H9 (cell line): Measurements from ENCODE around the gene REXO2. TPM values are rescaled to one million over a fixed set of nuclear protein-coding genes. Genes with fewer than 3 reads are reported as not detected.
A peak's percentile ranks its signal among the peaks of the same experiment; 100 is the strongest.

Experiments
- DNase-seq: peaks from one replicate; pipeline ENCODE4 v3.0.0-alpha.2; 2017
- H2AFZ ChIP-seq: one replicate; pipeline ENCODE4 v1.6.1; 2013; ENCODE audit warnings: mild to moderate bottlenecking, low read length, control low read depth, moderate library complexity
- H2AK5ac ChIP-seq: 2 replicates; pipeline ENCODE4 v1.6.1; 2013; ENCODE audit warnings: low read length, control low read depth, mixed read lengths; ENCODE audit not compliant: insufficient read length
- H2BK120ac ChIP-seq: one replicate; pipeline ENCODE4 v1.6.1; 2013; ENCODE audit warnings: low read depth, mild to moderate bottlenecking, low read length, control low read depth, inconsistent platforms; ENCODE audit not compliant: poor library complexity, severe bottlenecking
- H2BK12ac ChIP-seq: 2 replicates; pipeline ENCODE4 v1.6.1; 2013; ENCODE audit warnings: low read length, control low read depth, mixed read lengths, low read depth; ENCODE audit not compliant: insufficient read length
- H2BK15ac ChIP-seq: 2 replicates; pipeline ENCODE4 v1.6.1; 2013; ENCODE audit warnings: low read depth, low read length, control low read depth
- H2BK20ac ChIP-seq: one replicate; pipeline ENCODE4 v1.6.1; 2013; ENCODE audit warnings: low read depth, mild to moderate bottlenecking, low read length, control low read depth, inconsistent platforms; ENCODE audit not compliant: poor library complexity, severe bottlenecking
- H2BK5ac ChIP-seq: 2 replicates; pipeline ENCODE4 v1.6.1; 2013; ENCODE audit warnings: low read length, control low read depth, mixed read lengths; ENCODE audit not compliant: insufficient read length
- H3K14ac ChIP-seq: 2 replicates; pipeline ENCODE4 v1.6.1; 2013; ENCODE audit warnings: low read length, control low read depth; ENCODE audit not compliant: insufficient read depth
- H3K18ac ChIP-seq: 2 replicates; pipeline ENCODE4 v1.6.1; 2013; ENCODE audit warnings: low read depth, mild to moderate bottlenecking, mixed read lengths, low read length, control low read depth; ENCODE audit not compliant: insufficient read length
- H3K23ac ChIP-seq: 2 replicates; pipeline ENCODE4 v1.6.1; 2013; ENCODE audit warnings: low read length, control low read depth, mixed read lengths, low read depth; ENCODE audit not compliant: insufficient read length
- H3K23me2 ChIP-seq: 2 replicates; pipeline ENCODE4 v1.6.1; 2013; ENCODE audit warnings: low read depth, mild to moderate bottlenecking, mixed read lengths, low read length, control low read depth; ENCODE audit not compliant: insufficient read length, poor library complexity, severe bottlenecking
- H3K27ac ChIP-seq: 2 replicates; pipeline ENCODE4 v1.5.1; 2013; ENCODE audit warnings: low read length, control low read depth, mixed read lengths, low read depth; ENCODE audit not compliant: insufficient read length
- H3K27me3 ChIP-seq: 2 replicates; pipeline ENCODE4 v1.6.1; 2013; ENCODE audit warnings: low read length, control low read depth, inconsistent platforms; ENCODE audit not compliant: insufficient read depth
- H3K4ac ChIP-seq: 2 replicates; pipeline ENCODE4 v1.6.1; 2013; ENCODE audit warnings: low read depth, mild to moderate bottlenecking, control low read depth, inconsistent platforms, low read length, moderate library complexity
- H3K4me1 ChIP-seq: 2 replicates; pipeline ENCODE4 v1.6.1; 2013; ENCODE audit warnings: low read length, control low read depth, inconsistent platforms; ENCODE audit not compliant: insufficient read depth
- H3K4me2 ChIP-seq: 2 replicates; pipeline ENCODE4 v1.6.1; 2013; ENCODE audit warnings: low read length, control low read depth, mixed read lengths; ENCODE audit not compliant: insufficient read length, insufficient read depth
- H3K56ac ChIP-seq: 2 replicates; pipeline ENCODE4 v1.6.1; 2013; ENCODE audit warnings: low read depth, mild to moderate bottlenecking, mixed read lengths, low read length, control low read depth; ENCODE audit not compliant: insufficient read length
- H3K79me1 ChIP-seq: 2 replicates; pipeline ENCODE4 v1.6.1; 2013; ENCODE audit warnings: low read depth, mild to moderate bottlenecking, moderate library complexity, low read length, control low read depth, inconsistent platforms; ENCODE audit not compliant: insufficient read depth, poor library complexity, severe bottlenecking
- H3K79me2 ChIP-seq: 2 replicates; pipeline ENCODE4 v1.6.1; 2013; ENCODE audit warnings: low read length, control low read depth, inconsistent platforms; ENCODE audit not compliant: insufficient read depth
- H3K9ac ChIP-seq: 2 replicates; pipeline ENCODE4 v1.6.1; 2013; ENCODE audit warnings: low read length, control low read depth, mixed read lengths; ENCODE audit not compliant: insufficient read length; ENCODE audit errors: extremely low read depth
- H3K9me3 ChIP-seq: one replicate; pipeline ENCODE4 v1.6.1; 2013; ENCODE audit warnings: low read depth, low read length, inconsistent platforms; ENCODE audit not compliant: control insufficient read depth
- H3T11ph ChIP-seq: one replicate; pipeline ENCODE4 v1.6.1; 2013; ENCODE audit warnings: mild to moderate bottlenecking, low read length, control low read depth, inconsistent platforms
- H4K20me1 ChIP-seq: one replicate; pipeline ENCODE4 v1.6.1; 2013; ENCODE audit not compliant: control insufficient read depth, insufficient read length, insufficient read depth
- H4K5ac ChIP-seq: 2 replicates; pipeline ENCODE4 v1.6.1; 2013; ENCODE audit warnings: low read depth, mild to moderate bottlenecking, mixed read lengths, low read length, control low read depth; ENCODE audit not compliant: insufficient read length
- H4K8ac ChIP-seq: replicated peaks from 2 replicates; pipeline ENCODE4 v1.6.1; 2013; ENCODE audit warnings: low read length, control low read depth, mixed read lengths, low read depth; ENCODE audit not compliant: insufficient read length
- H4K91ac ChIP-seq: 2 replicates; pipeline ENCODE4 v1.6.1; 2013; ENCODE audit warnings: low read depth, mild to moderate bottlenecking, moderate library complexity, mixed read lengths, low read length, control low read depth; ENCODE audit not compliant: insufficient read length
- H3K27ac Mint-ChIP-seq, 3 experiments: 2 replicates in 2 of 3; 3 replicates in 1 of 3; pipeline ENCODE4 v1.8.0; 2020 to 2021; ENCODE audit warnings: mixed read lengths in 3 of 3, mild to moderate bottlenecking in 1 of 3, moderate library complexity in 1 of 3
- H3K27me3 Mint-ChIP-seq: 2 replicates; pipeline ENCODE4 v1.8.0; 2021; ENCODE audit warnings: low read depth, mild to moderate bottlenecking, moderate library complexity, mixed read lengths
- H3K36me3 Mint-ChIP-seq, 3 experiments: 2 replicates in 2 of 3; 3 replicates in 1 of 3; pipeline ENCODE4 v1.8.0; 2020 to 2021; ENCODE audit warnings: low read depth in 3 of 3, mixed read lengths in 3 of 3; ENCODE audit not compliant: insufficient read depth in 1 of 3
- H3K4me1 Mint-ChIP-seq, 2 experiments: 2 replicates each; pipeline ENCODE4 v1.8.0; 2020; ENCODE audit warnings: mixed read lengths in 2 of 2
- H3K4me3 Mint-ChIP-seq, 2 experiments: 2 replicates in 1 of 2; 3 replicates in 1 of 2; pipeline ENCODE4 v1.8.0; 2020 to 2021; ENCODE audit warnings: mild to moderate bottlenecking in 2 of 2, mixed read lengths in 2 of 2, moderate library complexity in 1 of 2
- H3K9me3 Mint-ChIP-seq, 2 experiments: 2 replicates in 1 of 2; 3 replicates in 1 of 2; pipeline ENCODE4 v1.8.0; 2020; ENCODE audit warnings: mild to moderate bottlenecking in 2 of 2, mixed read lengths in 2 of 2, moderate library complexity in 1 of 2
- CTCF ChIP-seq: fragments of 200-600 bp; sonication (generic); conservative IDR thresholded peaks from 3 replicates; pipeline ENCODE4 v1.8.0; 2021; ENCODE audit warnings: antibody characterized with exemption, mild to moderate bottlenecking
- total RNA-seq: library from RNA; stranded (reverse); gene quantifications from 2 replicates; pipeline ENCODE4 v1.2.1, GENCODE V29; 2021

REXO2 gene
- total RNA-seq, 1 experiment from 2014 or later = 92.8 TPM

- Mint-ChIP-seq H3K9me3 (no peaks in the 10 kb centered on the region), H3K4me1 (peaks cover 33 to 35% of the 10 kb centered on the region in 2 experiments), H3K27me3 (no peaks in the 10 kb centered on the region), H3K4me3 (no peak overlapping the region), H3K27ac (peak overlapping the region in 1 of 3 experiments; percentile 28; a peak in 3 of 7 replicates), H3K36me3 (peaks cover under 1 to 1% (median under 1%) of the 10 kb centered on the region in 3 experiments; a peak in 6 of 7 replicates)
- Histone ChIP-seq H4K5ac (no peak overlapping the region), H3K27ac (no peak overlapping the region), H2BK120ac (no peak overlapping the region), H3K18ac (no peak overlapping the region), H3K9ac (no peak overlapping the region), H2BK20ac (no peak overlapping the region), H2BK5ac (no peak overlapping the region), H2AK5ac (no peak overlapping the region), H3K4me1 (no peaks in the 10 kb centered on the region; the same call in 1 of the 2 replicates), H4K20me1 (no peaks in the 10 kb centered on the region), H2BK15ac (no peak overlapping the region), H3K27me3 (no peaks in the 10 kb centered on the region), H3K4ac (no peak overlapping the region), H4K8ac (no peak overlapping the region), H3K56ac (no peak overlapping the region), H3K79me2 (peaks cover 8% of the 10 kb centered on the region; the same call in 1 of the 2 replicates), H3K23ac (no peak overlapping the region), H3K4me2 (no peak overlapping the region), H3K9me3 (no peaks in the 10 kb centered on the region), H3T11ph (no peak overlapping the region), H4K91ac (no peak overlapping the region), H3K79me1 (no peaks in the 10 kb centered on the region), H2AFZ (no peak overlapping the region), H3K14ac (no peak overlapping the region), H2BK12ac (no peak overlapping the region), H3K23me2 (peaks cover 4% of the 10 kb centered on the region)
- no peak for TF ChIP-seq CTCF
- DNase-seq = no peak
These were observed 42.4 kb upstream of the REXO2 start for GRCh38 chr11:114396916-114397315.
